PC-9 (cell line): ENCODE data around the gene SPTA1.

Experiments
- EZH2 ChIP-seq: fragments of 200-600 bp; sonication (generic); IDR thresholded peaks from 2 replicates; pipeline ENCODE4 v1.8.0; 2017; ENCODE audit warnings: antibody characterized with exemption, low read depth
- TF ChIP-seq, protein P1 (sequence below): fragments of 200-600 bp; sonication (generic); conservative IDR thresholded peaks from 2 replicates; pipeline ENCODE4 v1.6.1; 2017; ENCODE audit warnings: mixed run types, antibody characterized with exemption, mild to moderate bottlenecking, moderate library complexity

DNA sequence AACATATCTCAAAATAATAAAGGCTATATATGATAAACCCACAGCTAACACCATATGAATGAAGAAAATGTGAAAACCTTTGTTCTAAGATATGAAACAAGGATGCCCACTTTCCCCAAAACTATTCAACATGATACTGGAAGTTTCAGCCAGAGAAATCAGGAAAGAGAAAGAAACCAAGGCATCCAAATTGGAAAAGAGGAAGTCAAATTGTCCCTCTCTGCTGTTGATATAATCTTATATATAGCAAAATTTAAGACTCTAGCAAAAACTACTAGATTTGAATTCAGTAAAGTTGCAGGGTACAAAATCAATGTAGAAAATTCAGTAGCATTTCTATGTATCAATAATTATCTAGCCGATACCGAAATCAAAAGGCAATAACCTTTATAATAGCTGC lies 85.8 kb downstream of the SPTA1 start:
- TF ChIP-seq, protein P1, sequence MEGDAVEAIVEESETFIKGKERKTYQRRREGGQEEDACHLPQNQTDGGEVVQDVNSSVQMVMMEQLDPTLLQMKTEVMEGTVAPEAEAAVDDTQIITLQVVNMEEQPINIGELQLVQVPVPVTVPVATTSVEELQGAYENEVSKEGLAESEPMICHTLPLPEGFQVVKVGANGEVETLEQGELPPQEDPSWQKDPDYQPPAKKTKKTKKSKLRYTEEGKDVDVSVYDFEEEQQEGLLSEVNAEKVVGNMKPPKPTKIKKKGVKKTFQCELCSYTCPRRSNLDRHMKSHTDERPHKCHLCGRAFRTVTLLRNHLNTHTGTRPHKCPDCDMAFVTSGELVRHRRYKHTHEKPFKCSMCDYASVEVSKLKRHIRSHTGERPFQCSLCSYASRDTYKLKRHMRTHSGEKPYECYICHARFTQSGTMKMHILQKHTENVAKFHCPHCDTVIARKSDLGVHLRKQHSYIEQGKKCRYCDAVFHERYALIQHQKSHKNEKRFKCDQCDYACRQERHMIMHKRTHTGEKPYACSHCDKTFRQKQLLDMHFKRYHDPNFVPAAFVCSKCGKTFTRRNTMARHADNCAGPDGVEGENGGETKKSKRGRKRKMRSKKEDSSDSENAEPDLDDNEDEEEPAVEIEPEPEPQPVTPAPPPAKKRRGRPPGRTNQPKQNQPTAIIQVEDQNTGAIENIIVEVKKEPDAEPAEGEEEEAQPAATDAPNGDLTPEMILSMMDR: no peak
- TF ChIP-seq EZH2: no peak
